CD4-positive, alpha-beta T cell treated with Interleukin-15 for 4 hours (primary cell): Measurements from ENCODE around the gene ANKRD13D.

Source experiments
- DNase-seq: peaks from one replicate; pipeline ENCODE4 v3.0.0-alpha.2; 2020; ENCODE audit warnings: low spot score

Gene ANKRD13D

GRCh38 chr11:67273260-67273990 lies 15.7 kb upstream of the ANKRD13D start:
- DNase-seq: no peak

DNA sequence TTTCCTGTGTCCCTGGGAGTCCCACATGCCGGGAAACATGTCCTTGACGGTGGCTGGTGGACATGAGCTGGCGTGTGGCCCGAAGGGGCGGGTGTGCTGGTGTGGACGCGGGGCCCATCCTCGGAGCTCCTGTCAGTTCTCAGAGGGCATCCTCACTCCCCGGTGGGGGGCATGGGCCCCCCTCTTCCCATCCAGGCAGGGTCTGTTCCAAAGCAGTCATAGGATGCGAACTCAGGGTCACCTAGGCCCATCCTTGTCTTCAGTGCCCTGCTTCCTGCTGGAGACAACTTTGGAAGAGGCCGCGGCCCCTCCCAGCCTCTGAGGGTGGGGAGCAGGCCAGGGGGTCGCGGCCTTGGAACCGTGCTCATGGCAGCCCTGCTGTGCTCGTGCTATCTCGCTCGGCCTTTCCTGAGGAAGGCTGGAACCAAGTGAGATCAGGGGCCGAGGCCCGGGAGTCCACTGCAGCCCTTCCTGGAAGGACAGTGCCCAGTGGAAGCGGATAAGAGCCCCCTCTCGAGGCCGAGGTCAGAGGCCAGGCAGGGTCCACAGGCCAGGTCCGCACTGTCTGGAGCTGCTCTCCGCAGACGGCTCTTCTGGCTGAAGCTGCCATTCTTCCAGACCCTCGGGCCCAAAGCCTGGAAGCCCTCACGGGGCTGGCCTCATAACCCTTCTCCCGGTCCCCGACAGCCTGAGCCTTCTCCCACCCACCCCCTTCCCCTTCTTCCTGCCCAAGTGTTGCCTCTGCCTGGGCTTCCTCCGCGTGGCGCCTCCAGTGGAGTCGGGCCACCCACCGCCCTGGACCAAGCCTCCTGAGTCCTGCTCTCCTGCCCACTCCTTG lies 14.1 kb upstream of the ANKRD13D start:
- DNase-seq: no peak

DNA sequence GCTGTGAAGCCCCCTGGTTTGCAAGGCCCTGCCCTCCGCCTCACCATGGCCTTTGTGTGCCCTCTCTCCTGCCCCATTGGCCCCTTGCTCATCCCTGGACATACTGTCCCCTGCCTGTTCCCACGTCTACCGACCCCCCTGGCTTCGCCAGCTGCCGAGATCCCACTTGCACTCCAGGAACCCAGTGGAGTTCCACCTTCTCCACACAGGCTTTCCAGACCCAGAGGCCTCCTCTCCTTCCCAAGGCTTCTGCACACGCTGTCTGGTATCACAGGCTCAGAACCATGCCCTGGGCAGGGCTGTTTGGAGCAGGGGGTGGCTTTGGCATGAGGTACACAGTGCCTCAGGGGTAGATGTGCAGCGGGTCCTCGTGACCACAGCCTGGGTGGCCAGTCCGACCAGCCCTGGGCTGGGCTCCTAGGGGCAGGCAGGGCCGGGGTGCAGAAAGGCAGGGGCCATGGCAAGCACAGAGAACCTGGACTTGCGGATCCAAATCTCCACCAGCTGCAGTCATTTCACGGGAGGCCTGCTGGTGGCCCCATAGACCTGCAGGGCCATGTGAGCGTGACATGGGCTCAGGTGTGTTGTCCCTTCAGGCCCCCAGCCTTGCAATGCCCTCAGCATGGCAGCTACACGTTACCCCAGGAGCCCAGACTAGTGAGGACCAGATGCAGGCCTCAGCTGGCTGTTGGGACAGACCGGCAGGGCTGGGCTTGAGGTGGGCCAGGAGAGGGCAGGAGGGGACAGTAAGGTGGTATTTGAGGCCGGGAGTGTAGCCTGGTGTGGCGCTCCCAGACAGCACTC lies 13.3 kb upstream of the ANKRD13D start:
- no peak for DNase-seq

DNA sequence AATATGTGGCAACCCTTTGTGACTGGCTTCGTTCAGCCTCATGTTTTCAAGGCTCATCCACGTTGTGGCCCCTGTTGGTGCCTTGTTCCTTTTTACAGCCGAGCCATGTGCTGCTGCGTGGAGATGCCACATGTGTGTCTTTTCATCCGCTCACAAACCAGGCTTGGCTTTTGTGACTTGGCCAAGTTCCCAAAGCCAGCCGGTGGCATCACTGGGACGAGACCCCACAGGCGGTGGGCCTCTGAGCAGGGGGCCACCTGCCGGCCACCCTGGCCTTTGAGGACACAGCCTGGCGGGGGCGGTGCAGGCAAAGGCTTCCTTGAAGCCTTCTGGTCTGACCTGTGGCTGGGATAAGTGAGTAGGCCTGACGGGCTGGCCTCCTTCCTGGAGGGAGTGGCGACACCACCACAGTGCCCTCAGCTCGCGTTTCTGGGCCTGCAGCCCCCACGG lies 12.3 kb upstream of the ANKRD13D start:
- no peak for DNase-seq

- peak; percentile 92 for DNase-seq
These were observed 11.7 kb upstream of the ANKRD13D start for GRCh38 chr11:67277231-67277961.

- no peak for DNase-seq
These were observed 10.8 kb upstream of the ANKRD13D start for GRCh38 chr11:67278135-67278938.

DNA sequence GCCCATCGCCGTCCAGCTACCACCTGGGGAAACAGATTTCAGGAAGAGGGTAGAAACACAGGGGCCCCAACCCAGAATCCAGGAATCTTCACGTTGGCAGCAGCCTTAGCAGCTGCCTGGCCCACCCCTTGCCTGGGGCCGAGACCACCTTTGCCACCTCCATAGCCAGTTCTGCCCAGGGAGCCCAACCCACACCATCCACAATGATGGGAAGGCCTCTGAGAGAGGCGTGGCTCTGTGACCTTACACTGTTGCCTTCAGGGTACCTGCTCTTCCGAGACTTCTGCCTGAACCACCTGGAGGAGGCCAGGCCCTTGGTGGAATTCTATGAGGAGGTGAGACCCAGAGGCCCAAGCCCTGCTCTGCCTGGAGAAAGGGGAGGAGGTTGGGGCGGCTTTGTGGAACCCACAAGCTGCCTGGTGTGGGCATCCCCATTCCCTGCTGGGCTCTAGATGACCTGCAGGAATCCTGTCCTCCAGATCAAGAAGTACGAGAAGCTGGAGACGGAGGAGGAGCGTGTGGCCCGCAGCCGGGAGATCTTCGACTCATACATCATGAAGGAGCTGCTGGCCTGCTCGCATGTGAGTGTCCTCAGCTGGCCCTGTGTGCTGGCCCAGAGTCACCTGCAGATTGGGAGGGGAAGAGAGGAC lies 10.0 kb upstream of the ANKRD13D start:
- DNase-seq: no peak

- no peak for DNase-seq
These were observed 9.3 kb upstream of the ANKRD13D start for GRCh38 chr11:67279589-67280340.

- DNase-seq: no peak
These were observed 8.7 kb upstream of the ANKRD13D start for GRCh38 chr11:67280341-67280787.

GRCh38 chr11:67280788-67281551 lies 8.1 kb upstream of the ANKRD13D start:
- DNase-seq: no peak

GRCh38 chr11:67281552-67282150 lies 7.5 kb upstream of the ANKRD13D start:
- DNase-seq: no peak

GRCh38 chr11:67282155-67282875 lies 6.8 kb upstream of the ANKRD13D start:
- DNase-seq: no peak

GRCh38 chr11:67282876-67283371 lies 6.2 kb upstream of the ANKRD13D start:
- DNase-seq: no peak

DNA sequence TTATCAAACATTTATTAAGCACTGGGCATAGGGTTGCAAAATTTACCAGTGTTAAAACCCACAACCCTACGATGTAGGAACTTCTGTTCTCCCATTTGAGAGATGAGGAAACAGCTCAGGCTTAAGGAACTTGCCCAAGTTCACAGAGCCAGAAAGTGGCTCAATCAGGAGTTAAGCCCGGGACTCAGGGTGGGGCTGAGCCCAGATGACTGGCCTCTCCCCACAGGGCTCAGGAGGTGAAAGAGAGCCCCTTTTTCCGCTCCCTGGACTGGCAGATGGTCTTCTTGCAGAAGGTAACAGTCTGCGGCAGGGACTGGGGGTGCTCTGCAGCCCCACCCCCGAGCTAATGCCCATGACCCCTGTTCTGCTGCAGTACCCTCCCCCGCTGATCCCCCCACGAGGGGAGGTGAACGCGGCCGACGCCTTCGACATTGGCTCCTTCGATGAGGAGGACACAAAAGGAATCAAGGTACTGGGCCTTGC lies 5.6 kb upstream of the ANKRD13D start:
- DNase-seq: no peak

- no peak for DNase-seq
These were observed 4.1 kb upstream of the ANKRD13D start for GRCh38 chr11:67284811-67285540.
